VCaP (cell line): ENCODE measurements around the gene HERC6.
"Not testable (repeated sequence)": the region's sequence is repeated elsewhere in the genome, so short reads cannot be mapped to it uniquely, and the experiment has no call there.

ENCODE experiments used
- H3K27ac ChIP-seq: fragments of 450-650 bp; 2 replicates; pipeline ENCODE4 v1.5.1; 2017
- CTCF ChIP-seq: fragments of 450-650 bp; conservative IDR thresholded peaks from 2 replicates; pipeline ENCODE4 v1.5.1; 2017; ENCODE audit warnings: mild to moderate bottlenecking, moderate library complexity

The HERC6 gene

GRCh38 chr4:88440146-88440545 is 61.5 kb downstream of the HERC6 start:
- TF ChIP-seq CTCF, result no peak
- no peak overlapping the region for H3K27ac ChIP-seq

- no peak overlapping the region for H3K27ac ChIP-seq
- no peak for TF ChIP-seq CTCF
Measured at GRCh38 chr4:88441696-88442095, 63.0 kb downstream of the HERC6 start.

GRCh38 chr4:88442689-88443191 is 64.1 kb downstream of the HERC6 start:
- no peak overlapping the region for H3K27ac ChIP-seq
- no peak for TF ChIP-seq CTCF

- no peak for TF ChIP-seq CTCF
- H3K27ac ChIP-seq, result no peak overlapping the region
Measured at GRCh38 chr4:88443486-88443885, 64.8 kb downstream of the HERC6 start.

- no peak for TF ChIP-seq CTCF
- H3K27ac ChIP-seq, result no peak overlapping the region
Measured at GRCh38 chr4:88445252-88445651, 66.6 kb downstream of the HERC6 start.

GRCh38 chr4:88446124-88446523 is 67.5 kb downstream of the HERC6 start:
- H3K27ac ChIP-seq, result no peak overlapping the region
- TF ChIP-seq CTCF, result no peak

GRCh38 chr4:88447371-88448095 is 68.9 kb downstream of the HERC6 start:
- no peak for TF ChIP-seq CTCF

GRCh38 chr4:88448211-88448765 is 69.6 kb downstream of the HERC6 start:
- H3K27ac ChIP-seq, result not testable (repeated sequence)

More at GRCh38 chr4:88447371-88448095, 68.9 kb downstream of the HERC6 start:
- H3K27ac ChIP-seq, result no peak overlapping the region
